H1 (cell line): Measurements from ENCODE around the gene FAHD1. TPM values are rescaled to one million over a fixed set of nuclear protein-coding genes. Genes with fewer than 3 reads are reported as not detected.

Source experiments
- CHD7 ChIP-seq: fragments of 300-600 bp; sonication (generic); IDR thresholded peaks from 2 replicates; pipeline ENCODE4 v1.7.1; 2012; ENCODE audit warnings: low read length, moderate library complexity, mild to moderate bottlenecking, inconsistent platforms; ENCODE audit not compliant: insufficient replicate concordance
- EZH2 ChIP-seq: fragments of 200-600 bp; sonication (generic); IDR thresholded peaks from 2 replicates; pipeline ENCODE4 v1.7.1; 2012; ENCODE audit warnings: low read depth, mild to moderate bottlenecking, moderate library complexity, low read length, inconsistent platforms; ENCODE audit not compliant: severe bottlenecking
- KDM4A ChIP-seq: IDR thresholded peaks from one replicate; pipeline ENCODE4 v1.7.1; 2012; ENCODE audit warnings: low read depth, mild to moderate bottlenecking, moderate library complexity, low read length, inconsistent platforms; ENCODE audit not compliant: severe bottlenecking
- MAFK ChIP-seq: IDR thresholded peaks from 2 replicates; pipeline ENCODE4 v1.6.1; 2012; ENCODE audit warnings: low read depth, mild to moderate bottlenecking, improper control_type of control experiment, low read length
- polyA plus RNA-seq, 7 experiments: library from polyadenylated mRNA; depleted of rRNA in 3 of 7; stranded (reverse) in 5 of 7; unstranded in 2 of 7; fragments of >200 nt in 5 of 7; fragments of 200-250 nt in 2 of 7; gene quantifications; 1 replicate in 5 of 7; 2 replicates in 1 of 7; 4 replicates in 1 of 7; pipeline versions ENCODE4 v1.2.1 to v1.2.3, GENCODE V29; 2011 to 2013; ENCODE audit warnings: missing spikeins in 2 of 7, mixed read lengths in 2 of 7
- total RNA-seq: library from RNA; stranded (reverse); fragmentation: NEBNext Ultra II Directional; extraction: Animal tissue kit (Norgen Biotek cat#: 25700); gene quantifications from 2 replicates; pipeline ENCODE4 v1.2.1, GENCODE V29; 2021

Gene FAHD1
- total and polyA plus RNA-seq, 2 of the 8 experiments (the other 6 are each of a cell fraction or from before 2014, with no cell fraction given): 20.4 to 31.9 TPM

- no peak for TF ChIP-seq CHD7
- TF ChIP-seq EZH2: no peak
- TF ChIP-seq KDM4A: no peak
- no peak for TF ChIP-seq MAFK
- TF ChIP-seq, all 59 proteins: peak for 0
Measured at GRCh38 chr16:1791256-1791942, 35.6 kb upstream of the FAHD1 start (continued).
